GM21825 (cell line): ENCODE data around the gene XRCC6.
"Not testable (repeated sequence)": the region's sequence is repeated elsewhere in the genome, so short reads cannot be mapped to it uniquely, and the experiment has no call there.

Source experiments
- ATAC-seq: cut with Tn5 transposase; IDR thresholded peaks from one replicate; pipeline ENCODE4 v1.9.1; 2021; ENCODE audit warnings: mild to moderate bottlenecking, moderate library complexity; ENCODE audit not compliant: unreplicated experiment

XRCC6 gene

GRCh38 chr22:41621099-41621910 lies at the start of gene XRCC6:
Gene XRCC6 (plus strand): TSS chr22:41621295. CDS start chr22:41622005, 710 bp downstream.
- ATAC-seq: peak; percentile 77

- no peak for ATAC-seq
These were observed 49.3 kb upstream of the XRCC6 start for GRCh38 chr22:41571786-41572185.

GRCh38 chr22:41572305-41572704 lies 48.8 kb upstream of the XRCC6 start:
- ATAC-seq: not testable (repeated sequence)

GRCh38 chr22:41573677-41574076 lies 47.4 kb upstream of the XRCC6 start:
- no peak for ATAC-seq

GRCh38 chr22:41574847-41575381 lies 46.2 kb upstream of the XRCC6 start:
- ATAC-seq: no peak

GRCh38 chr22:41575533-41575932 lies 45.6 kb upstream of the XRCC6 start:
- no peak for ATAC-seq

- no peak for ATAC-seq
These were observed 44.2 kb upstream of the XRCC6 start for GRCh38 chr22:41576877-41577276.

- no peak for ATAC-seq
These were observed 43.0 kb upstream of the XRCC6 start for GRCh38 chr22:41578114-41578513.

- no peak for ATAC-seq
These were observed 42.3 kb upstream of the XRCC6 start for GRCh38 chr22:41578818-41579217.

GRCh38 chr22:41579297-41579996 lies 41.6 kb upstream of the XRCC6 start:
- no peak for ATAC-seq

- no peak for ATAC-seq
These were observed 41.1 kb upstream of the XRCC6 start for GRCh38 chr22:41579997-41580355.

- no peak for ATAC-seq
These were observed 38.4 kb upstream of the XRCC6 start for GRCh38 chr22:41582694-41583093.

GRCh38 chr22:41584881-41585280 lies 36.2 kb upstream of the XRCC6 start:
- ATAC-seq: no peak

- no peak for ATAC-seq
These were observed 35.2 kb upstream of the XRCC6 start for GRCh38 chr22:41585898-41586297.

GRCh38 chr22:41587347-41587723 lies 33.8 kb upstream of the XRCC6 start:
- ATAC-seq: no peak

GRCh38 chr22:41589391-41590241 lies 31.5 kb upstream of the XRCC6 start, which contains the start of gene PMM1:
Gene PMM1 (minus strand): TSS chr22:41589840. CDS start chr22:41589805, 35 bp downstream.
- ATAC-seq: peak; percentile 89

- not testable (repeated sequence) for ATAC-seq
These were observed 27.6 kb upstream of the XRCC6 start for GRCh38 chr22:41593336-41593960.

GRCh38 chr22:41595703-41596102 lies 25.4 kb upstream of the XRCC6 start:
- no peak for ATAC-seq

GRCh38 chr22:41596776-41597634 lies 24.1 kb upstream of the XRCC6 start:
- ATAC-seq: no peak

- ATAC-seq: no peak
These were observed 23.5 kb upstream of the XRCC6 start for GRCh38 chr22:41597635-41597953.
